GM12878 (cell line): ENCODE measurements around the gene MTM1. TPM values are rescaled to one million over a fixed set of nuclear protein-coding genes. Genes with fewer than 3 reads are reported as not detected.
A peak's percentile ranks its signal among the peaks of the same experiment; 100 is the strongest.

Experiments used
- ATAC-seq: fragments of 200-7000 bp; cut with Tn5 transposase; 3 replicates; pipeline ENCODE4 v1.9.1; 2020; ENCODE audit warnings: mild to moderate bottlenecking, moderate library complexity
- BruUV-seq: library from RNA; stranded (reverse); fragments of 400-500 nt; replicated peaks from 2 replicates; lab custom pipeline; 2021; lab: Mats Ljungman, UMichigan
- CTCF ChIA-PET: fragments of 300-600 bp; sonication (Branson Sonifier 250); formaldehyde crosslinking; extraction: SDS; loops from one replicate; lab custom pipeline; 2021; ENCODE audit warnings: inconsistent platforms; lab: Yijun Ruan, JAX
- POLR2A ChIA-PET: fragments of 350-600 bp; formaldehyde crosslinking; extraction: SDS; loops from one replicate; lab custom pipeline; 2021; ENCODE audit warnings: inconsistent platforms; lab: Charles Lee
- RAD21 ChIA-PET: fragments of 300-600 bp; sonication (Branson Sonifier 250); formaldehyde crosslinking; loops from one replicate; lab custom pipeline; 2023; ENCODE audit warnings: antibody characterized with exemption; ENCODE audit not compliant: unreplicated experiment; lab: Charles Lee
- SMC1A ChIA-PET: fragments of 300-600 bp; sonication (Branson Sonifier 250); formaldehyde crosslinking; loops from one replicate; lab custom pipeline; 2023; ENCODE audit not compliant: unreplicated experiment, uncharacterized antibody; lab: Charles Lee
- DNase-seq: peaks from one replicate; pipeline ENCODE4 v3.0.0-alpha.2; 2011; ENCODE audit warnings: low read depth, low spot score
- FAIRE-seq: peaks from 3 replicates; lab custom pipeline; 2011; peaks lifted over from hg19 to GRCh38; lab: Jason Lieb, UNC
- H2AFZ ChIP-seq: 2 replicates; pipeline ENCODE4 v1.6.0; 2011; ENCODE audit warnings: low read depth, low read length, control low read depth; ENCODE audit not compliant: control insufficient read depth
- H3K27ac ChIP-seq: 2 replicates; pipeline ENCODE4 v1.5.1; 2011; ENCODE audit warnings: control low read depth; ENCODE audit not compliant: control insufficient read depth, insufficient read depth
- H3K27me3 ChIP-seq, 2 experiments: replicated peaks in 1 of 2; 2 replicates each; pipeline versions ENCODE4 v1.6.0 to v1.6.1; 2011; ENCODE audit warnings: low read length in 1 of 2; ENCODE audit not compliant: control insufficient read depth in 2 of 2, insufficient read depth in 2 of 2
- H3K36me3 ChIP-seq, 2 experiments: 2 replicates each; pipeline ENCODE4 v1.5.1; 2011; ENCODE audit warnings: low read length in 1 of 2; ENCODE audit not compliant: control insufficient read depth in 2 of 2, insufficient read depth in 2 of 2
- H3K4me1 ChIP-seq: 2 replicates; pipeline ENCODE4 v1.6.1; 2011; ENCODE audit warnings: mild to moderate bottlenecking, low read length, moderate library complexity, mixed read lengths; ENCODE audit not compliant: control insufficient read depth, insufficient read depth
- H3K4me2 ChIP-seq: 2 replicates; pipeline ENCODE4 v1.6.0; 2011; ENCODE audit warnings: control low read depth; ENCODE audit not compliant: control insufficient read depth, insufficient read depth
- H3K4me3 ChIP-seq: fragments of 200-600 bp; sonication (generic); 2 replicates; pipeline ENCODE4 v1.5.1; 2016
- H3K79me2 ChIP-seq: 2 replicates; pipeline ENCODE4 v1.6.0; 2011; ENCODE audit warnings: low read length; ENCODE audit not compliant: control insufficient read depth, insufficient read depth
- H3K9ac ChIP-seq: 2 replicates; pipeline ENCODE4 v1.8.0; 2011; ENCODE audit warnings: low read length, control low read depth, mixed read lengths; ENCODE audit not compliant: control insufficient read depth, insufficient read depth
- H3K9me3 ChIP-seq: replicated peaks from 3 replicates; pipeline ENCODE4 v1.5.1; 2011; ENCODE audit warnings: mild to moderate bottlenecking, low read length; ENCODE audit not compliant: control insufficient read depth, insufficient read depth
- H4K20me1 ChIP-seq: 2 replicates; pipeline ENCODE4 v1.6.0; 2011; ENCODE audit not compliant: control insufficient read depth, insufficient read depth
- BRCA1 ChIP-seq: IDR thresholded peaks from 2 replicates; pipeline ENCODE4 v1.6.1; 2011; ENCODE audit warnings: low read depth, low read length, improper control_type of control experiment
- CBFB ChIP-seq: IDR thresholded peaks from 2 replicates; pipeline ENCODE4 v1.6.1; 2016; ENCODE audit warnings: antibody characterized with exemption, low read depth
- DPF2 ChIP-seq: fragments of 450-650 bp; IDR thresholded peaks from 2 replicates; pipeline ENCODE4 v1.6.1; 2017; ENCODE audit warnings: mild to moderate bottlenecking
- HDGF ChIP-seq: fragments of 450-650 bp; IDR thresholded peaks from 2 replicates; pipeline ENCODE4 v1.6.1; 2016; ENCODE audit warnings: antibody characterized with exemption
- JUNB ChIP-seq: IDR thresholded peaks from 2 replicates; pipeline ENCODE4 v1.6.1; 2016; ENCODE audit warnings: antibody characterized with exemption, mild to moderate bottlenecking
- MAX ChIP-seq: IDR thresholded peaks from 2 replicates; pipeline ENCODE4 v1.6.1; 2012; ENCODE audit warnings: low read depth, low read length, improper control_type of control experiment
- NFIC ChIP-seq: IDR thresholded peaks from 2 replicates; pipeline ENCODE4 v1.6.1; 2012; ENCODE audit warnings: low read depth, mild to moderate bottlenecking, inconsistent platforms, low read length, moderate library complexity
- NFYA ChIP-seq: IDR thresholded peaks from 2 replicates; pipeline ENCODE4 v1.6.1; 2011; ENCODE audit warnings: low read depth, mild to moderate bottlenecking, low read length, improper control_type of control experiment, borderline replicate concordance
- PAX8 ChIP-seq: fragments of 450-650 bp; IDR thresholded peaks from 2 replicates; pipeline ENCODE4 v1.6.1; 2017; ENCODE audit warnings: mild to moderate bottlenecking, moderate library complexity
- POLR2A ChIP-seq: IDR thresholded peaks from 2 replicates; pipeline ENCODE4 v1.6.1; 2011; ENCODE audit warnings: low read depth, mild to moderate bottlenecking, low read length
- RBBP5 ChIP-seq: fragments of 200-600 bp; sonication (generic); conservative IDR thresholded peaks from 2 replicates; pipeline ENCODE4 v1.6.1; 2016
- SIX5 ChIP-seq: IDR thresholded peaks from 2 replicates; pipeline ENCODE4 v1.6.1; 2011; ENCODE audit warnings: mild to moderate bottlenecking, low read depth, low read length, moderate library complexity; ENCODE audit not compliant: severe bottlenecking
- SMAD1 ChIP-seq: fragments of 450-650 bp; IDR thresholded peaks from 2 replicates; pipeline ENCODE4 v1.6.1; 2018; ENCODE audit warnings: mild to moderate bottlenecking, low read depth; ENCODE audit not compliant: partially characterized antibody
- SPI1 ChIP-seq: IDR thresholded peaks from 2 replicates; pipeline ENCODE4 v1.6.1; 2011; ENCODE audit warnings: low read depth, mild to moderate bottlenecking, low read length, moderate library complexity, borderline replicate concordance; ENCODE audit not compliant: insufficient read depth
- SUPT20H ChIP-seq: IDR thresholded peaks from 2 replicates; pipeline ENCODE4 v1.6.1; 2011; ENCODE audit warnings: low read depth, mild to moderate bottlenecking, low read length, moderate library complexity, borderline replicate concordance; ENCODE audit not compliant: control insufficient read depth
- TCF3 ChIP-seq: IDR thresholded peaks from 2 replicates; pipeline ENCODE4 v1.6.1; 2012; ENCODE audit warnings: low read depth, mild to moderate bottlenecking, low read length, borderline replicate concordance; ENCODE audit not compliant: insufficient read depth
- ZBTB40 ChIP-seq: fragments of 450-650 bp; IDR thresholded peaks from 2 replicates; pipeline ENCODE4 v1.6.1; 2016; ENCODE audit warnings: mild to moderate bottlenecking, moderate library complexity, borderline replicate concordance
- ZNF592 ChIP-seq: fragments of 450-650 bp; IDR thresholded peaks from 2 replicates; pipeline ENCODE4 v1.6.1; 2017; ENCODE audit warnings: mild to moderate bottlenecking, moderate library complexity
- WGBS: methylation state at CpG from one replicate; pipeline ENCODE4 v1.1.6; 2016; ENCODE audit warnings: low lambda C conversion rate; ENCODE audit not compliant: insufficient replicate concordance, insufficient coverage; ENCODE audit errors: missing lambda C conversion rate; 5-methylcytosine and 5-hydroxymethylcytosine counted together
- in situ Hi-C: fragments of 300-500 bp; cut with MboI; formaldehyde crosslinking; loops from 9 replicates; pipeline ENCODE4 v1.14.3; 2018; ENCODE audit warnings: mixed read lengths
- intact Hi-C: fragments of 100-400 bp; cut with micrococcal nuclease; formaldehyde crosslinking; loops from one replicate; pipeline ENCODE4 v1.14.2; 2022; ENCODE audit not compliant: unreplicated experiment
- polyA plus RNA-seq, 11 experiments: library from polyadenylated mRNA; depleted of rRNA in 4 of 11; unstranded in 6 of 11; stranded (reverse) in 5 of 11; fragments of >200 nt; fragmentation: Nextera tagmentation in 4 of 11; fragmentation: Illumina TruSeq in 1 of 11; extraction: Ambion mirVana in 4 of 11; extraction: Trizol in 1 of 11; gene quantifications; 1 replicate in 1 of 11; 2 replicates in 10 of 11; pipeline versions ENCODE4 v1.2.1 to v1.2.3, GENCODE V29; 2011 to 2016; ENCODE audit warnings: inconsistent platforms in 2 of 11, missing spikeins in 2 of 11, low read depth in 1 of 11
- total RNA-seq, 4 experiments: library from RNA; depleted of rRNA in 3 of 4; stranded (reverse); fragments of >200 nt in 3 of 4; fragmentation: Illumina TruSeq in 1 of 4; extraction: Trizol in 1 of 4; gene quantifications; 2 replicates each; pipeline versions ENCODE4 v1.2.1 to v1.2.3, GENCODE V29; 2013 to 2021

MTM1 gene
- total and polyA plus RNA-seq, 10 of the 15 experiments (the other 5 are each of a cell fraction or from before 2014, with no cell fraction given) = 3.9 to 13.3 (median 8.4) TPM

- Histone ChIP-seq H3K27ac (no peak overlapping the region; the same call in 1 of the 2 replicates), H4K20me1 (no peaks in the 10 kb centered on the region), H3K27me3 (no peaks in the 10 kb centered on the region), H3K4me2 (peak overlapping the region; percentile 38), H3K79me2 (peaks cover 35% of the 10 kb centered on the region), H3K4me3 (peak overlapping the region; percentile 34; the same call in 1 of the 2 replicates), H3K9me3 (no peaks in the 10 kb centered on the region), H2AFZ (no peak overlapping the region), H3K9ac (no peak overlapping the region), H3K36me3 (0 out of 4 replicates have a peak, but pooled peaks cover 0 to 2% of the 10 kb centered on the region in 2 experiments), H3K4me1 (peaks cover 10% of the 10 kb centered on the region; the same call in 1 of the 2 replicates)
- CTCF ChIA-PET = interaction anchor here (2.3 to 12.8 kb wide), 2 partner anchors 14 to 16 kb away, joined by 12 to 106 read pairs; no protein-coding TSS in a partner anchor
- intact Hi-C loops (loop anchor here (5.0 kb wide), 1 partner anchor 125 kb away; no protein-coding TSS in a partner anchor), in situ Hi-C loops (loop anchor here (25.0 kb wide), 1 partner anchor 1185 kb away; the partner anchor contains the start of gene IDS)
- no peak for FAIRE-seq
- no peak for ATAC-seq
- no peak for DNase-seq
- WGBS = 69% methylated on average over 5 of the region's 7 CpGs
- BruUV-seq = no TSS peak
- POLR2A ChIA-PET = interaction anchor here (1.0 kb wide), 1 partner anchor 13 kb away, joined by 3 read pairs; no protein-coding TSS in a partner anchor
- SMC1A ChIA-PET = interaction anchor here (4.3 kb wide), 1 partner anchor 14 kb away, joined by 19 read pairs; no protein-coding TSS in a partner anchor
- RAD21 ChIA-PET = no interaction called here
- TF ChIP-seq CBFB = no peak
- TF ChIP-seq JUNB = no peak
- no peak for TF ChIP-seq NFYA
- TF ChIP-seq NFIC = no peak
- no peak for TF ChIP-seq BRCA1
- TF ChIP-seq SUPT20H = no peak
- TF ChIP-seq SIX5 = no peak
- TF ChIP-seq PAX8 = no peak
- TF ChIP-seq ZNF592 = no peak
- TF ChIP-seq DPF2 = no peak
- no peak for TF ChIP-seq TCF3
- TF ChIP-seq HDGF = no peak
- TF ChIP-seq SPI1 = no peak
- no peak for TF ChIP-seq RBBP5
- no peak for TF ChIP-seq POLR2A
- TF ChIP-seq ZBTB40 = no peak
- TF ChIP-seq MAX = no peak
- TF ChIP-seq SMAD1 = no peak
Measured at GRCh38 chrX:150697641-150698040, 129.2 kb downstream of the MTM1 start.
